IMR-90 (cell line): Measurements from ENCODE around the gene TEX35. TPM values are rescaled to one million over a fixed set of nuclear protein-coding genes. Genes with fewer than 3 reads are reported as not detected.

ENCODE experiments used
- ATAC-seq: fragments of 200-7000 bp; cut with Tn5 transposase; 2 replicates; pipeline ENCODE4 v1.9.1; 2020; ENCODE audit warnings: low read depth, mild to moderate bottlenecking, moderate library complexity
- BruUV-seq: library from RNA; stranded (reverse); fragments of 400-500 nt; replicated peaks from 2 replicates; lab custom pipeline; 2021; lab: Mats Ljungman, UMichigan
- CTCF ChIA-PET: fragments of 300-600 bp; formaldehyde crosslinking; extraction: SDS; loops from one replicate; lab custom pipeline; 2021; ENCODE audit warnings: antibody characterized with exemption; lab: Yijun Ruan, JAX
- POLR2A ChIA-PET: fragments of 300-600 bp; sonication (Branson Sonifier 250); formaldehyde crosslinking; loops from one replicate; lab custom pipeline; 2022; ENCODE audit warnings: antibody characterized with exemption; ENCODE audit not compliant: unreplicated experiment; lab: Charles Lee
- DNase-seq: peaks from one replicate; pipeline ENCODE4 v3.0.0; 2013
- H2AFZ ChIP-seq: replicated peaks from 2 replicates; pipeline ENCODE3; 2013; ENCODE audit warnings: low read length, mild to moderate bottlenecking; ENCODE audit not compliant: poor library complexity
- H2AK5ac ChIP-seq: 2 replicates; pipeline ENCODE4 v1.6.1; 2013; ENCODE audit warnings: low read depth, low read length, inconsistent platforms
- H2AK9ac ChIP-seq: replicated peaks from 2 replicates; pipeline ENCODE3; 2013; ENCODE audit warnings: mild to moderate bottlenecking, low read depth, low read length, moderate library complexity; ENCODE audit not compliant: poor library complexity
- H2BK120ac ChIP-seq: 2 replicates; pipeline ENCODE4 v1.6.1; 2013; ENCODE audit warnings: low read depth, low read length, inconsistent platforms
- H2BK15ac ChIP-seq: 3 replicates; pipeline ENCODE4 v1.6.1; 2013; ENCODE audit warnings: low read depth, low read length, inconsistent platforms
- H2BK20ac ChIP-seq: 2 replicates; pipeline ENCODE4 v1.6.1; 2013; ENCODE audit warnings: low read depth, mild to moderate bottlenecking, inconsistent platforms, low read length, moderate library complexity
- H2BK5ac ChIP-seq: 2 replicates; pipeline ENCODE4 v1.6.1; 2013; ENCODE audit warnings: mild to moderate bottlenecking, low read depth, low read length, inconsistent platforms; ENCODE audit not compliant: poor library complexity, severe bottlenecking
- H3K14ac ChIP-seq: replicated peaks from 2 replicates; pipeline ENCODE4 v1.6.1; 2013; ENCODE audit warnings: low read depth, low read length, inconsistent platforms
- H3K18ac ChIP-seq: 2 replicates; pipeline ENCODE4 v1.6.1; 2013; ENCODE audit warnings: low read depth, low read length, control low read depth
- H3K23ac ChIP-seq: 2 replicates; pipeline ENCODE4 v1.6.1; 2013; ENCODE audit warnings: low read depth, low read length, inconsistent platforms
- H3K27ac ChIP-seq: 2 replicates; pipeline ENCODE4 v1.5.1; 2013; ENCODE audit warnings: mild to moderate bottlenecking, control low read depth, low read length; ENCODE audit not compliant: insufficient read depth
- H3K27me3 ChIP-seq: 2 replicates; pipeline ENCODE4 v1.6.1; 2013; ENCODE audit warnings: low read length; ENCODE audit not compliant: control insufficient read depth, insufficient read depth
- H3K36me3 ChIP-seq: 2 replicates; pipeline ENCODE4 v1.6.1; 2013; ENCODE audit warnings: low read length, mixed read lengths; ENCODE audit not compliant: control insufficient read depth, insufficient read depth
- H3K4ac ChIP-seq: 2 replicates; pipeline ENCODE4 v1.6.1; 2013; ENCODE audit warnings: low read depth, low read length, inconsistent platforms
- H3K4me1 ChIP-seq: 2 replicates; pipeline ENCODE4 v1.6.1; 2013; ENCODE audit warnings: low read length, mixed read lengths; ENCODE audit not compliant: control insufficient read depth, insufficient read depth
- H3K4me2 ChIP-seq: 2 replicates; pipeline ENCODE4 v1.6.1; 2013; ENCODE audit warnings: low read depth, mild to moderate bottlenecking, control low read depth, low read length, moderate library complexity
- H3K4me3 ChIP-seq: 2 replicates; pipeline ENCODE4 v1.5.1; 2013; ENCODE audit warnings: low read depth, mild to moderate bottlenecking, control low read depth, low read length, moderate library complexity; ENCODE audit not compliant: insufficient read depth
- H3K56ac ChIP-seq: 2 replicates; pipeline ENCODE4 v1.6.1; 2013; ENCODE audit warnings: low read length, inconsistent platforms; ENCODE audit not compliant: insufficient read depth; ENCODE audit errors: extremely low read depth
- H3K79me1 ChIP-seq, 2 experiments: 2 replicates each; pipeline ENCODE4 v1.6.1; 2013; ENCODE audit warnings: low read length in 2 of 2, inconsistent platforms in 1 of 2, low read depth in 1 of 2
- H3K9ac ChIP-seq: 2 replicates; pipeline ENCODE4 v1.6.1; 2013; ENCODE audit warnings: low read depth, low read length, control low read depth
- H3K9me1 ChIP-seq: 2 replicates; pipeline ENCODE4 v1.6.1; 2013; ENCODE audit warnings: low read length, inconsistent platforms; ENCODE audit not compliant: insufficient read depth
- H3K9me3 ChIP-seq: 2 replicates; pipeline ENCODE4 v1.6.1; 2013; ENCODE audit warnings: low read length; ENCODE audit not compliant: control insufficient read depth, insufficient read depth
- H4K20me1 ChIP-seq: 2 replicates; pipeline ENCODE4 v1.6.1; 2013; ENCODE audit warnings: low read length, inconsistent platforms; ENCODE audit not compliant: insufficient read depth
- H4K5ac ChIP-seq: 2 replicates; pipeline ENCODE4 v1.6.1; 2013; ENCODE audit warnings: mild to moderate bottlenecking, low read depth, low read length, control low read depth
- H4K8ac ChIP-seq, 2 experiments: 2 replicates each; pipeline ENCODE4 v1.6.1; 2013; ENCODE audit warnings: low read depth in 2 of 2, low read length in 2 of 2, control low read depth in 1 of 2, inconsistent platforms in 1 of 2
- H4K91ac ChIP-seq: 2 replicates; pipeline ENCODE4 v1.6.1; 2013; ENCODE audit warnings: low read depth, low read length, inconsistent platforms; ENCODE audit not compliant: insufficient read depth
- BHLHE40 ChIP-seq: fragments of 150-350 bp; IDR thresholded peaks from 2 replicates; pipeline ENCODE4 v1.6.1; 2016; ENCODE audit warnings: mild to moderate bottlenecking, low read depth, low read length
- CEBPB ChIP-seq: IDR thresholded peaks from 2 replicates; pipeline ENCODE4 v1.6.1; 2012; ENCODE audit warnings: low read depth, low read length, improper control_type of control experiment
- NFE2L2 ChIP-seq: fragments of 150-350 bp; IDR thresholded peaks from 2 replicates; pipeline ENCODE4 v1.6.1; 2016; ENCODE audit warnings: low read depth, mild to moderate bottlenecking, low read length
- POLR2A ChIP-seq: IDR thresholded peaks from 2 replicates; pipeline ENCODE4 v1.6.1; 2012; ENCODE audit warnings: mild to moderate bottlenecking, low read depth, low read length
- SMC3 ChIP-seq: fragments of 150-350 bp; IDR thresholded peaks from 2 replicates; pipeline ENCODE4 v1.6.1; 2016; ENCODE audit warnings: low read depth, mild to moderate bottlenecking, antibody characterized with exemption, low read length, moderate library complexity
- WGBS, 2 experiments: methylation state at CpG; one replicate each; pipeline versions ENCODE4 v1.1.5 to v1.1.7; 2013; ENCODE audit warnings: missing lambda C conversion rate in 2 of 2; ENCODE audit not compliant: insufficient read length in 1 of 2; ENCODE audit errors: extremely low coverage in 2 of 2; 5-methylcytosine and 5-hydroxymethylcytosine counted together
- dilution Hi-C: fragments of 300-500 bp; cut with HindIII; formaldehyde crosslinking; loops from one replicate; pipeline ENCODE4 v1.14.3; 2018; ENCODE audit warnings: low sequenced_read_pairs; ENCODE audit not compliant: unreplicated experiment
- in situ Hi-C: fragments of 300-500 bp; cut with MboI; formaldehyde crosslinking; loops from 3 replicates; pipeline ENCODE4 v1.14.3; 2019; ENCODE audit warnings: low sequenced_read_pairs, inconsistent platforms, mixed read lengths
- intact Hi-C: fragments of 100-400 bp; cut with micrococcal nuclease; formaldehyde crosslinking; loops from 2 replicates; pipeline ENCODE4 v1.10.0; 2022
- polyA plus RNA-seq, 3 experiments: library from polyadenylated mRNA; depleted of rRNA; stranded (reverse); fragments of >200 nt; gene quantifications; 2 replicates each; pipeline ENCODE4 v1.2.3, GENCODE V29; 2012; ENCODE audit warnings: low replicate concordance in 1 of 3
- total RNA-seq: library from RNA; depleted of rRNA; stranded (reverse); fragments of >200 nt; gene quantifications from 2 replicates; pipeline ENCODE4 v1.2.3, GENCODE V29; 2012

TEX35 gene
- total and polyA plus RNA-seq, 2 of the 4 experiments (the other 2 are of a cell fraction), result 0.05 TPM; not detected in 1

DNA sequence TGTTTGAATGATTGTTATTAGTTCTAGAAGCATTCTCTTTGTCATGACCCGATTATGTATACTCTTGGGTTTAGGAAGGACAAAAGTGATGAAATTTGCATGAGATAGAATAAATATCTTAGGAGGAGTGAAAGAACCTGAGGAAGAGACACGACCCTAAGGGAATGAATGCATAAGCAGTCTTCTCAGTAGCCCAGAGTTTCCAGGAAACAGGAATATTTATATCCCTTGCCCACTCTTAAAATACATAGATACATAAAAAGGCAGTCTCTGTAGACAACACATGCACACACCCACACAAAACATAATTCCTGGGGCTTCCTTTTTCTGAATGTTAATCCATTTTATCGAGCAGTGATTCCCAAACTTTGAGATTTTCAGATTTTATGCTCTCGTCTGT lies 35.5 kb upstream of the TEX35 start:
- no CpG with 5 or more reads among the region's 4 CpGs for WGBS, 2 experiments
- H3K4me3 ChIP-seq, result no peak overlapping the region
- H3K36me3 ChIP-seq, result peaks cover 7% of the 10 kb centered on the region
- no peak for ATAC-seq
- TF ChIP-seq POLR2A (no peak), NFE2L2 (no peak), BHLHE40 (no peak), CEBPB (no peak), SMC3 (no peak)
- no peak overlapping the region for H3K56ac ChIP-seq
- dilution Hi-C loops (no loop called here), intact Hi-C loops (no loop called here), in situ Hi-C loops (no loop called here)
- DNase-seq, result no peak
- CTCF ChIA-PET, result no interaction called here
- no peak overlapping the region for H3K14ac ChIP-seq
- H4K20me1 ChIP-seq, result no peaks in the 10 kb centered on the region
- H3K9me1 ChIP-seq, result no peaks in the 10 kb centered on the region
- H2BK15ac ChIP-seq, result no peak overlapping the region
- no peaks in the 10 kb centered on the region for H3K79me1 ChIP-seq
- no peak overlapping the region for H2BK120ac ChIP-seq
- no peaks in the 10 kb centered on the region for H3K27me3 ChIP-seq
- H4K91ac ChIP-seq, result no peak overlapping the region
- no peak overlapping the region for H2AK5ac ChIP-seq
- no peak overlapping the region for H4K5ac ChIP-seq
- no peak overlapping the region for H2BK5ac ChIP-seq
- no peak overlapping the region for H3K18ac ChIP-seq
- POLR2A ChIA-PET, result no interaction called here
- no peak overlapping the region for H3K4ac ChIP-seq
- no peak overlapping the region for H3K27ac ChIP-seq
- no peaks in the 10 kb centered on the region for H3K4me1 ChIP-seq
- H3K23ac ChIP-seq, result no peak overlapping the region
- no TSS peak for BruUV-seq
- H2AK9ac ChIP-seq, result no peak overlapping the region
- no peak overlapping the region for H3K9ac ChIP-seq
- no peaks in the 10 kb centered on the region for H3K9me3 ChIP-seq
- no peak overlapping the region for H3K4me2 ChIP-seq
- H2AFZ ChIP-seq, result no peak overlapping the region
- H2BK20ac ChIP-seq, result no peak overlapping the region
- H4K8ac ChIP-seq, result no peak overlapping the region
